AG10803 (cell line): Measurements from ENCODE around the gene KCNQ1.

Experiments used
- DNase-seq: peaks from one replicate; pipeline ENCODE4 v3.0.0; 2010; ENCODE audit warnings: low read depth
- H3K4me3 ChIP-seq: 2 replicates; pipeline ENCODE4 v1.5.1; 2011; ENCODE audit warnings: mild to moderate bottlenecking, low read length, control low read depth
- TF ChIP-seq, protein P1 (sequence below): conservative IDR thresholded peaks from 2 replicates; pipeline ENCODE4 v1.5.1; 2011; ENCODE audit warnings: mild to moderate bottlenecking, low read length, control low read depth, inconsistent platforms

Gene KCNQ1

DNA sequence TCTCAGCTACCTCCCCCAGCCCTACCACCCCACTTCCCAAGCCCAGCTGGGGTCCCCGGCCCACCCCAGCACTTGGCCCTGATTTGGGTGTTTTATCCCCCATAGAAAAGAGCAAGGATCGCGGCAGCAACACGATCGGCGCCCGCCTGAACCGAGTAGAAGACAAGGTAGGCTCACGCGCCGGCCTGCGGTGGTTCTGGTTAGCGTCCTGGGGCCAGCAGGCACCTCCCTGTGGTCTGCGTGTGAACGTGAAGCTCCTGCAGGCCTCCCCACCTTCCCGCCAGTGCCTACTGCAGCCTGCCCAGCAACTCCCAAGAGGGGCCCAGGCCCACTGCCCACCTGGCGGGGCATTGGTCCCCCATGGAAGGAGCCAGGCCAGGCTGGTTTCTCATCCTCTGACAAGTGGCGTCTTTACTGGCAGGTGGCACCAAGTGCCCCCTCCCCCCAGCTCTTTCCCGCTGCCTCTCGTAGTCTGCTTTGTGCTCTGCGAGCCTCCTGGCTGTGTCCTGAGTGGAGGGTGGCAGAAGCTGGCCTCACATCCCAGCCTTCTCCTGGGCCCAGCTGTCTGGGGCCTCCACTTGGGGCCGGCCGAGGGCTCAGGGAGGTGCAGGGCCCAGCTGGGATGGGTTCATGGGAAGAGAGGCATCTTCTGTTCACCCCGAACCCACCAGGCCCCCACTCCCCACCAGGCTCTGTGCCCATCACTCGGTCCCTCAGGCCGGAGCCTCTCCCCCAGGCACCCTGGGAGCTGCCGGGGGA lies 333.2 kb downstream of the KCNQ1 start:
- no peak for DNase-seq
- TF ChIP-seq, protein P1, sequence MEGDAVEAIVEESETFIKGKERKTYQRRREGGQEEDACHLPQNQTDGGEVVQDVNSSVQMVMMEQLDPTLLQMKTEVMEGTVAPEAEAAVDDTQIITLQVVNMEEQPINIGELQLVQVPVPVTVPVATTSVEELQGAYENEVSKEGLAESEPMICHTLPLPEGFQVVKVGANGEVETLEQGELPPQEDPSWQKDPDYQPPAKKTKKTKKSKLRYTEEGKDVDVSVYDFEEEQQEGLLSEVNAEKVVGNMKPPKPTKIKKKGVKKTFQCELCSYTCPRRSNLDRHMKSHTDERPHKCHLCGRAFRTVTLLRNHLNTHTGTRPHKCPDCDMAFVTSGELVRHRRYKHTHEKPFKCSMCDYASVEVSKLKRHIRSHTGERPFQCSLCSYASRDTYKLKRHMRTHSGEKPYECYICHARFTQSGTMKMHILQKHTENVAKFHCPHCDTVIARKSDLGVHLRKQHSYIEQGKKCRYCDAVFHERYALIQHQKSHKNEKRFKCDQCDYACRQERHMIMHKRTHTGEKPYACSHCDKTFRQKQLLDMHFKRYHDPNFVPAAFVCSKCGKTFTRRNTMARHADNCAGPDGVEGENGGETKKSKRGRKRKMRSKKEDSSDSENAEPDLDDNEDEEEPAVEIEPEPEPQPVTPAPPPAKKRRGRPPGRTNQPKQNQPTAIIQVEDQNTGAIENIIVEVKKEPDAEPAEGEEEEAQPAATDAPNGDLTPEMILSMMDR: no peak
- no peak overlapping the region for H3K4me3 ChIP-seq

DNA sequence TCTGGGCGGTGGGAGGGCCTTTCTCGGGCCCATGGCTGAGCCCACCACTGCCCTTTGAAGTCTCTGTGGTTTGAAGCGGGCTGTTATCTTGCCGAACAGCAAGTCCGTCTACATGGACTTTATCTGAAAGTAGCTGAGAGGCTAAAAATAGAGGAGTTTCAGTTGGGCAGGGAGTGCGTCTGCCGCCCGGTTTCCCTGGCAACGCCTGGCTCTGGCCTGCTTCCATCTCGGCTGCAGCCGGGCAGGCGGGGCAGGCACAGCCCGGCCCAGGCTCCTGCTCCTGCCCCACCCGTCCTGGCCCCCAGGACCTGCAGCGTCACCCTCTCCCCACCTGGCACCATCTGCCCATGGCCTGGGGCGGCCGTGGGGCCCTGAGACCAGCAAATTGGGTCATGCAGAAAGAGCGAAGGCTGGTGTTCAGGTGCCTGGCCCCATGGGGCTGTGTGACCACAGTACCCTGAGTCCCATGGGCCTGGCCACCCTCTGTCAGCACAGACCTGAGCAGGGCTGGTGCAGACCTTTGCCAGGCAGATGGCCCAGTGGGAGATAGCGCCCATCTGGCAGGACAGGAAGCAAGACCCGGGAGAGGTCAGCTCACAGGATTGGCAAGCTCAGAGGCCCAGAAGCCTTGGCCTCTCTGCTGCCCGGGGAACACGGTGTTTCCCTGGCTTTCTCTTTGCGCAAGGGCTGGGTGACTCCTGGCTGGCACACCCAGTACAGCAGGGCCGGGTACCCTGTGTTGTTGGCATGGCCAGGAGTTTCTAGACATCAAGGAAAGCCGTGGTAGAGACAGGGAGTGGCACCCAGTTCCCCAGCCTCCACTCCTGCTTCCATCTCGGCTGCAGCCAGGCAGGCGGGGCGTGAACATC lies 334.1 kb downstream of the KCNQ1 start:
- peak; percentile 63 for DNase-seq
- TF ChIP-seq, protein P1: no peak
- H3K4me3 ChIP-seq: no peak overlapping the region

DNA sequence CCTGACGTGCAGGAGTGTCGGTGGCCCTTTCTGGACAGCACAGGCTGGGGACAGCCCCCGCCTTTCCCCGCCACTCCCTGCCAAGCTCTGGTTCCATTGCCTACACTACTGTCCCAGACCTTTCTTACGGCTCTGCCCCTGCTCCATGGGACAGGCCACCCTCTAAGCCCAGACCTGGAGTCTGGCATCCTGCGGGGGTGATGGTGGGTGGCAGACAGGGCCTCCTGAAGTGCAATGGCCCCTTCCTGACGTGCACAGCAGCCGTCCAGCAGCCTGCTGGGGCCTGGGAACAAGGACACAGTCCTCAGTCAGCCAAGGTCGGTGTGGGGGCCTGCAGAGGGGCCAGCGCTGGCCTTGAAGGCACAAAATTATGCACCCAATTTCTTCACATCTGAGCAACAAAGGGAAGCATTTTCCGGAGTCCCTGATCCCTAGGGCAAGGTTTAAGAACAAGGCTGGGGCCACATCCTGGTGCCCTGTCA lies 334.7 kb downstream of the KCNQ1 start:
- DNase-seq: no peak
- TF ChIP-seq, protein P1: no peak
- no peak overlapping the region for H3K4me3 ChIP-seq

DNA sequence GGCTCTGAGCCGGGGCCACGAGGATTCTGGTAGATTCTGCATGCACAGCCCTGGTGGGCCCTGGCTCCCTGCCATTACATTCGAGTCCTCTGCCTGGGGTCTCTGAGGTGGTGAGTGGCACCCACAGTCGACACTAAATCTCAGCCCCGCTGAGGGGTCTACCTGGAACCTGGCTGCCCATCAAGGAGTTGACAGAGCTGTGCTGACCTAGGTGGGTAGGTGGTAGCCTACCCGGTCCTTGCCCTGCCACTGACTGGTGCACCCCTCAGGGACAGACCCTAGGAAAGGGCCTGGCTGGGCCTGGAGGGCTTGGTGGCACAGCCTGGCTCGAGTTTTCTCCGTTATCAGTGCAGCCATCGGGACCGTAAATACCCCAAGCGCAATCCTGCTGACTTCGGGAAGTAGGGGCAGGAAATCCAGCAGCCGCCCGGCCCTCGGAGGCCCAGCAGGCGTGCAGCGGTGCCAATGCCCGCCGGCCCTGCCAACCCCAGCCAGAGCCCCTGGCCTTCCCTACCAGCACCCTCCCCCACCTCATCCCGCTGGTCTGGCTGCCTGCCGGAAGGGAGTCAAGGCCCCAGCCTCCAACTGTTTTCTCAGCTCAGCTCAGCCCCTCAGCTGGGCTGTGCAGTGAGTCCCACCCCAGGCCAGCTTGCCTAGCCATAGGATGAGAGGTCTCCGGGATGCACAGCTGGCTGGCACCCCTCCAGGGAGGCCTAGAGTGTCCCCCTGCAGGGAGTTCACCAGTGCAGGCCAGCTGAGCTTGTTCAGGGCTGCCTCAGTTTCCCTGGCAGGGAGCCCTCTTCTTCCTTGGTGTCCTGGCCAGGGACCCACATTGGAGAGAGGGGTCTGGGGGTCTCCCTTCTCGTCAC lies 335.4 kb downstream of the KCNQ1 start:
- TF ChIP-seq, protein P1: no peak

DNA sequence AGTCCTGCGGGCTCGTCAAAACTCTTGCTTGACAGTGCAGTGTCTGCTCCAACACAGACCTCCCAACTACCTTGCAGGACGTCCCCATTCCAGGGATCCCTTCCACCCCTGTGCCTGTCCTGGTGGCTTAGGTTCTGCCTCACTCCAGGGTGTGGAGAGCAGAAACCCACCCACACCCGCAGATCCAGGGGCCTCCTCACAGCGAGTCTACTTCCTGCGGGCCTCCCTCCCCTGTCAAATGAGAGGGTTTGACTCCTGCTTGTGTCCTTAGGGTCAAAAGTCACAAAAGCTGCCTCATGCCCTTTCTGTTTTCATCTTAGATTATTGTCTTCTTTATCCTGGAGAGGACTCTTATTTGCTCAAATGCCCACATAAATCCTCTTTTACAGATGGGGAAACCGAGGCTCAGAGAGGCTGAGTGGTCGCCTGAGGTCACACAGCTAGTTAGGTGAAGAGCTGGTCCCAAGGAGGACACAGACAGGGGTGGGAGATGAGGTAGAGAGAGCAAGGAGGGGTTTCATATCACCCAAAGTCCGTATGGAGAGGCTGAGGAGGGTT lies 336.1 kb downstream of the KCNQ1 start:
- TF ChIP-seq, protein P1: no peak
- no peak overlapping the region for H3K4me3 ChIP-seq
- no peak for DNase-seq

More for the DNA sequence above, 335.4 kb downstream of the KCNQ1 start:
- no peak overlapping the region for H3K4me3 ChIP-seq
- no peak for DNase-seq

DNA sequence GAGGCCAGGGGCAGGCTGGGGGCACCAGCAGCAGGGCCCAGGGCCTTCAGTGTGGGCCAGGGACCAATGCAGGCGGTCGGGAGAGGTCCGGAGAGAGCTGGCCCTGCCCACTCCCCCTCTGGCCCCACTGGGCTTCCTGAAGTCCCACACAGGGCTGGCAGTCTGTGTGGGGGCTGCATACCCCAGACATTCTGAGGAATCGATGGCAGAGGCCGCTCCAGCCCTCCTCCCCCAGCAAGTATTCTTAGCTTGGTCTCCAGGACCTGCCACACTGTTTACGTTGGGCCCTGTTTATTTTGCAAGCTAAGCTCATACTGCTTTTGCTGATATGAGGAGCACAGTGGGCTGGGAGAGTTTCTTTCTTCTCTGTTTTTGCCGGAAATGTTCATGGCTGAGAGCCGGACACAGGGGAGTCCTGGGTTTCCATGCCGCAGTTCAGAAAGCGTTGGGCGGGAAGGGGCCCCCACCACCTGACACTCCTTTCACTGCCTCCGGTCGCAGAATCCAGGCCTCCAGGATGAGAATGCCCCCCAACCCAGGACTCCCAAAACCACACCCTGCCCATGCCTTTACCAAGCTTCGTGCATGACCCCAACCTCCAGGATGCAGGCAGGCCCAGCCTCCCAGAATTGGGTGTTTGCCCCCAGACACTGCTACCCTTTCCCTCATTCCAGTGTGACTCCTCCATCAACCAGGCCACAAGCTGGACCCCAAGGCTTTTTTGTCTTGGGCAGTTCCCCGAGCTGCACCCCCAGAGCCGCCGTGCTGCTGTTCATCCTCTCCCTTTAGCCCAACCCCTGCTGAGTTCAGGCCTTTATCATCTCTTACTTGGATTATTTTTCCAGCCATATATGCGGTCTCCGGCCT lies 336.8 kb downstream of the KCNQ1 start:
- TF ChIP-seq, protein P1: no peak
- DNase-seq: no peak
- H3K4me3 ChIP-seq: no peak overlapping the region
